ENCODE results near the gene COG6.

Gene COG6

GRCh38 chr13:39655041-39655568 lies 357 bp upstream of the COG6 start:
- H3K4me3 ChIP-seq (ENCODE audit: low read length), result peak overlapping the region; percentile 88
- no peak for DNase-seq (ENCODE audit: low read depth)

GRCh38 chr13:39656325-39656677 lies 839 bp downstream of the COG6 start:
- peak overlapping the region; percentile 88 for H3K4me3 ChIP-seq (ENCODE audit: low read length)
- no peak for DNase-seq (ENCODE audit: low read depth)
- TF ChIP-seq, protein P1, sequence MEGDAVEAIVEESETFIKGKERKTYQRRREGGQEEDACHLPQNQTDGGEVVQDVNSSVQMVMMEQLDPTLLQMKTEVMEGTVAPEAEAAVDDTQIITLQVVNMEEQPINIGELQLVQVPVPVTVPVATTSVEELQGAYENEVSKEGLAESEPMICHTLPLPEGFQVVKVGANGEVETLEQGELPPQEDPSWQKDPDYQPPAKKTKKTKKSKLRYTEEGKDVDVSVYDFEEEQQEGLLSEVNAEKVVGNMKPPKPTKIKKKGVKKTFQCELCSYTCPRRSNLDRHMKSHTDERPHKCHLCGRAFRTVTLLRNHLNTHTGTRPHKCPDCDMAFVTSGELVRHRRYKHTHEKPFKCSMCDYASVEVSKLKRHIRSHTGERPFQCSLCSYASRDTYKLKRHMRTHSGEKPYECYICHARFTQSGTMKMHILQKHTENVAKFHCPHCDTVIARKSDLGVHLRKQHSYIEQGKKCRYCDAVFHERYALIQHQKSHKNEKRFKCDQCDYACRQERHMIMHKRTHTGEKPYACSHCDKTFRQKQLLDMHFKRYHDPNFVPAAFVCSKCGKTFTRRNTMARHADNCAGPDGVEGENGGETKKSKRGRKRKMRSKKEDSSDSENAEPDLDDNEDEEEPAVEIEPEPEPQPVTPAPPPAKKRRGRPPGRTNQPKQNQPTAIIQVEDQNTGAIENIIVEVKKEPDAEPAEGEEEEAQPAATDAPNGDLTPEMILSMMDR (conservative IDR thresholded peaks at IDR 0.05; ENCODE audit: low read length), result no peak

More at GRCh38 chr13:39655041-39655568, 357 bp upstream of the COG6 start:
- TF ChIP-seq, protein P1 (conservative IDR thresholded peaks at IDR 0.05; ENCODE audit: low read length), result no peak

- DNase-seq (ENCODE audit: low read depth), result no peak
- H3K4me3 ChIP-seq (ENCODE audit: low read length), result no peak overlapping the region
- TF ChIP-seq, protein P1 (conservative IDR thresholded peaks at IDR 0.05; ENCODE audit: low read length), result no peak
Observed at GRCh38 chr13:39663508-39663907, 8.0 kb downstream of the COG6 start.

DNA sequence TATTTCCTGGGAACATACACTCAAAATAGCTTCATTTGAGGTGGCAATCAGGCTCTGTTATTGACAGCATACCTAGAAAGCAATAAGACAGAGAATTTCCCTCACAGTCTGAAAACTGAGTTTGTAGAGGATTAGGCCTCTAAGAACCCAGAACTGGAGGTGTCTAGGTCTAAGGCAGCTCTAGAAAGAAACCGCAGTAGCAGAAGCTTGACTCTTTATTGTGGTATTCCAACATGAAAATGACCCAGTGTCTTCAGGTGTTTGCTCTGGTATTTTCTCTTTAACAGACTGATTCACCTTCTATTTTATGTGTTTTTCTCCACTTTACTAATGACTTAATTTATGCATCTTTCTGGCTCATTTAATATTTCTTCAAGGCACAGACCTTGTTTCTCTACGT lies 8.5 kb downstream of the COG6 start:
- TF ChIP-seq, protein P1 (conservative IDR thresholded peaks at IDR 0.05; ENCODE audit: low read length), result no peak
- no peak overlapping the region for H3K4me3 ChIP-seq (ENCODE audit: low read length)
- DNase-seq (ENCODE audit: low read depth), result no peak

GRCh38 chr13:39665763-39666162 lies 10.3 kb downstream of the COG6 start:
- TF ChIP-seq, protein P1 (conservative IDR thresholded peaks at IDR 0.05; ENCODE audit: low read length), result no peak
- H3K4me3 ChIP-seq (ENCODE audit: low read length), result no peak overlapping the region
- no peak for DNase-seq (ENCODE audit: low read depth)

- no peak overlapping the region for H3K4me3 ChIP-seq (ENCODE audit: low read length)
- DNase-seq (ENCODE audit: low read depth), result no peak
- TF ChIP-seq, protein P1 (conservative IDR thresholded peaks at IDR 0.05; ENCODE audit: low read length), result no peak
Observed at GRCh38 chr13:39670445-39670844, 15.0 kb downstream of the COG6 start.

- no peak for DNase-seq (ENCODE audit: low read depth)
- TF ChIP-seq, protein P1 (conservative IDR thresholded peaks at IDR 0.05; ENCODE audit: low read length), result no peak
- no peak overlapping the region for H3K4me3 ChIP-seq (ENCODE audit: low read length)
Observed at GRCh38 chr13:39672378-39673132, 17.1 kb downstream of the COG6 start.
